ENCODE results near the gene NCAPG2. TPM values are rescaled to one million over a fixed set of nuclear protein-coding genes. Genes with fewer than 3 reads are reported as not detected.

NCAPG2 gene
- polyA plus RNA-seq, 1 of the 3 experiments (the other 2 are of a cell fraction) = 25.0 TPM

- Histone ChIP-seq H3K27me3 (ENCODE audit: insufficient read depth) (no peaks in the 10 kb centered on the region), H3K36me3 (replicated peaks in 1 of 2; ENCODE audit: control insufficient read depth in 1 of 2, insufficient read depth in 2 of 2, low read length in 1 of 2) (no peaks in the 10 kb centered on the region), H3K4me3 (ENCODE audit: low read depth in 2 of 2, low read length in 1 of 2) (no peak overlapping the region), H3K4me2 (no peak overlapping the region), H3K4me1 (ENCODE audit: control insufficient read depth in 1 of 2, insufficient read depth in 2 of 2, low read depth in 1 of 2, low read length in 1 of 2) (peaks cover 0 to 5% of the 10 kb centered on the region in 2 experiments; a peak in 1 of 4 replicates), H4K20me1 (ENCODE audit: insufficient read depth) (no peaks in the 10 kb centered on the region), H3K9me2 (no peaks in the 10 kb centered on the region), H3K9ac (no peak overlapping the region), H3K79me2 (ENCODE audit: insufficient read depth) (no peaks in the 10 kb centered on the region), H2AFZ (ENCODE audit: low read depth) (no peak overlapping the region), H3K9me3 (no peaks in the 10 kb centered on the region), H3F3A (replicated peaks; ENCODE audit: insufficient read depth) (no peaks in the 10 kb centered on the region), H3K27ac (ENCODE audit: low read depth in 2 of 2, low read length in 1 of 2) (no peak overlapping the region)
- POLR2A ChIA-PET = no interaction called here
- CTCF ChIA-PET = no interaction called here
- TF ChIP-seq FOXJ3 (CRISPR knock-in tag; IDR thresholded peaks at IDR 0.05) = no peak
- TF ChIP-seq TEAD4 (IDR thresholded peaks at IDR 0.05; ENCODE audit: borderline replicate concordance, insufficient read depth) = no peak
- 82% methylated on average over 1 of the region's 1 CpG for WGBS (ENCODE audit: low lambda C conversion rate)
- DNase-seq = no peak
These were observed 112.1 kb downstream of the NCAPG2 start for GRCh38 chr7:158592541-158592940.

GRCh38 chr7:158591944-158592343 lies 112.7 kb downstream of the NCAPG2 start:
- H2AFZ ChIP-seq (ENCODE audit: low read depth) = no peak overlapping the region
- H3K79me2 ChIP-seq (ENCODE audit: insufficient read depth) = no peaks in the 10 kb centered on the region
- H3K4me1 ChIP-seq (ENCODE audit: control insufficient read depth in 1 of 2, insufficient read depth in 2 of 2, low read depth in 1 of 2, low read length in 1 of 2) = peaks cover 0 to 5% of the 10 kb centered on the region in 2 experiments; a peak in 1 of 4 replicates
- H3K9me2 ChIP-seq = no peaks in the 10 kb centered on the region
- H3K27me3 ChIP-seq (ENCODE audit: insufficient read depth) = no peaks in the 10 kb centered on the region
- H3K9ac ChIP-seq = no peak overlapping the region
- H3K9me3 ChIP-seq = no peaks in the 10 kb centered on the region
- no peaks in the 10 kb centered on the region for H3F3A ChIP-seq (replicated peaks; ENCODE audit: insufficient read depth)
- H3K4me3 ChIP-seq (ENCODE audit: low read depth in 2 of 2, low read length in 1 of 2) = no peak overlapping the region
- CTCF ChIA-PET = no interaction called here
- no peak for DNase-seq
- POLR2A ChIA-PET = no interaction called here
- no peaks in the 10 kb centered on the region for H3K36me3 ChIP-seq (replicated peaks in 1 of 2; ENCODE audit: control insufficient read depth in 1 of 2, insufficient read depth in 2 of 2, low read length in 1 of 2)
- TF ChIP-seq MXI1 (IDR thresholded peaks at IDR 0.05; ENCODE audit: low read depth, low read length) (no peak), EP300 (IDR thresholded peaks at IDR 0.05; ENCODE audit: borderline replicate concordance in 1 of 2, low read depth in 1 of 2, low read length in 1 of 2) (no peak), RXRA (IDR thresholded peaks at IDR 0.05; ENCODE audit: borderline replicate concordance, low read depth) (no peak), GATA2 (CRISPR knock-in tag; IDR thresholded peaks at IDR 0.05) (no peak), EZH2phosphoT487 (IDR thresholded peaks at IDR 0.05; ENCODE audit: borderline replicate concordance, low read depth) (no peak), TEAD4 (IDR thresholded peaks at IDR 0.05; ENCODE audit: borderline replicate concordance, insufficient read depth) (no peak), NRF1 (IDR thresholded peaks at IDR 0.05; ENCODE audit: low read depth, low read length) (no peak), TCF12 (IDR thresholded peaks at IDR 0.05) (no peak), MAX (IDR thresholded peaks at IDR 0.05; ENCODE audit: low read depth) (no peak), RFX5 (IDR thresholded peaks at IDR 0.05; ENCODE audit: low read length) (no peak), FOXJ3 (CRISPR knock-in tag; IDR thresholded peaks at IDR 0.05) (no peak)
- H3K4me2 ChIP-seq = no peak overlapping the region
- no peak overlapping the region for H3K27ac ChIP-seq (ENCODE audit: low read depth in 2 of 2, low read length in 1 of 2)
- no peaks in the 10 kb centered on the region for H4K20me1 ChIP-seq (ENCODE audit: insufficient read depth)
- WGBS (ENCODE audit: low lambda C conversion rate) = 64% methylated on average over 15 of the region's 15 CpGs

GRCh38 chr7:158590181-158590530 lies 114.4 kb downstream of the NCAPG2 start:
- Histone ChIP-seq H3K9ac (no peak overlapping the region), H3K9me2 (no peaks in the 10 kb centered on the region), H3K27me3 (ENCODE audit: insufficient read depth) (no peaks in the 10 kb centered on the region; the same call in 1 of the 2 replicates), H3K36me3 (replicated peaks in 1 of 2; ENCODE audit: control insufficient read depth in 1 of 2, insufficient read depth in 2 of 2, low read length in 1 of 2) (no peaks in the 10 kb centered on the region), H3K4me3 (ENCODE audit: low read depth in 2 of 2, low read length in 1 of 2) (no peak overlapping the region), H3K9me3 (no peaks in the 10 kb centered on the region), H3K4me2 (no peak overlapping the region), H3K27ac (ENCODE audit: low read depth in 2 of 2, low read length in 1 of 2) (no peak overlapping the region), H4K20me1 (ENCODE audit: insufficient read depth) (no peaks in the 10 kb centered on the region), H3K4me1 (ENCODE audit: control insufficient read depth in 1 of 2, insufficient read depth in 2 of 2, low read depth in 1 of 2, low read length in 1 of 2) (peaks cover 0 to 13% of the 10 kb centered on the region in 2 experiments; a peak in 1 of 4 replicates), H3F3A (replicated peaks; ENCODE audit: insufficient read depth) (no peaks in the 10 kb centered on the region), H2AFZ (ENCODE audit: low read depth) (no peak overlapping the region), H3K79me2 (ENCODE audit: insufficient read depth) (no peaks in the 10 kb centered on the region)
- CTCF ChIA-PET = no interaction called here
- 84% methylated on average over 12 of the region's 12 CpGs for WGBS (ENCODE audit: low lambda C conversion rate)
- TF ChIP-seq MAX (IDR thresholded peaks at IDR 0.05; ENCODE audit: low read depth) (no peak), FOXJ3 (CRISPR knock-in tag; IDR thresholded peaks at IDR 0.05) (no peak), FOXM1 (IDR thresholded peaks at IDR 0.05; ENCODE audit: low read depth) (no peak), CHD2 (IDR thresholded peaks at IDR 0.05; ENCODE audit: low read length, partially characterized antibody) (no peak), IRF3 (IDR thresholded peaks at IDR 0.05; ENCODE audit: low read depth, low read length) (no peak)
- POLR2A ChIA-PET = no interaction called here
- no peak for DNase-seq

Data from SK-N-SH (cell line).